Superior temporal gyrus (tissue), 1 donor: ENCODE measurements around the gene SSU72.

Source experiments
- DNase-seq: peaks from one replicate; pipeline ENCODE4 v3.0.0-alpha.2; 2016; ENCODE audit errors: extremely low spot score

Gene SSU72

DNA sequence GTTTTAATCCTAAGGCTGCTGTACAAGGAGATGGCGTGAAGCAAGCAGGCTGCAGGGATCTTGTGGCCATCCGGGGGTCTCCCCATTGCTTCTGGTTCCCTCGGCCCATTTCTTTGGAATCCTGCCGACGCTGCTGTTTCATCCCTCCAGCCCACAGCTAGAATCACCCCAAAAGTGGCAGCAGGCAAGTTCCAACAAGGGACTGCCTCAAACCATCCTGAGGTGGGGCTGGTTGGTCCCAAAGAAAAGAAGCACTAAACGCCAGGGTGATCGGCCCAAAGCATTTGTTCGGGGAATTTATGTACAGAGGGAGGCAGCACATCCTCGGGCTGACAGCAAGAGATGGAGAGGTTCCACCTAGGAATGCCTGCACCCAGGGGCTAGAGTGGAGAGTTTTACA, 36.1 kb upstream of the SSU72 start:
- no peak for DNase-seq

DNA sequence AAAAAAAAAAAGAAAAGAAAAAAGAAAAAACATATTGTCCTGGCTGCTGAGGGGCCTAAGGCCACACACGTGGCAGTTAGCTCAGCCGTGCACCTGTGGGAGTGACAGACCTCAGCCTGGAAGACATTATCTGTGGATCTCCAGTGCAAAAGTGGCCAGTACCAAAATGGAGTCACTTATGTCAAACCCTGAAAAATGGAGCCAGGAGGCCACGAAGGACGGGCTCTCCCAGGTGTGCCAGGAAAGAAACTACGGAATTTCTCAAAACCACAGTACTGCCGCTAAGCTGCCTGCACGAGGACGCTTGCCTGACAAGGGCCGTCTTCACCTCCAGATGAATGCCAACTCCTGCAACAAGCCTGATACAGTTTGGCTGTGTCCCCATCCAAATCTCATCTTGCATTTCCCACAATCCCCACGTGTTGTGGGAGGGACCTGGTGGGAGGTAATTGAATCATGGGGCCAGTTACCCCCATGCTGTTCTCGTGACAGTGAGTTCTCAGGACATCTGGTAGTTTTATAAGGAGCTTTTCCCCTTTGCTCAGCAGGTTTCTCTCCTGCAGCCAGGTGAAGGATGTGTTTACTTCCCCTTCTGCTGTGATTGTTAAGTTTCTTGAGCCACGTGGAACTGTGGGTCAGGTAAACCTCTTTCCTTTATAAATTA, 35.3 kb upstream of the SSU72 start:
- DNase-seq, result no peak

DNA sequence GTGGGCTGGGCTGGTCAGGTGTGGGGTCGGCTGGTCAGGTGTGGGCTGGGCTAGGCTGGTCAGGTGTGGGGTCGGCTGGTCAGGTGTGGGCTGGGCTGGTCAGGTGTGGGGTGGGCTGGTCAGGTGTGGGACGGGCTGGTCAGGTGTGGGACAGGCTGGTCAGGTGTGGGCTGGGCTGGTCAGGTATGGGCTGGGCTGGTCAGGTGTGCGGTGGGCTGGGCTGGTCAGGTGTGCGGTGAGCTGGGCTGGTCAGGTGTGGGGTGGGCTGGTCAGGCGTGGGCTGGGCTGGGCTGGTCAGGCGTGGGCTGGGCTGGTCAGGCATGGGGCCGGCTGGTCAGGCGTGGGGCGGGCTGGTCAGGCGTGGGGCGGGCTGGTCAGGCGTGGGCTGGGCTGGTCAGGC, 31.6 kb upstream of the SSU72 start:
- no peak for DNase-seq

DNA sequence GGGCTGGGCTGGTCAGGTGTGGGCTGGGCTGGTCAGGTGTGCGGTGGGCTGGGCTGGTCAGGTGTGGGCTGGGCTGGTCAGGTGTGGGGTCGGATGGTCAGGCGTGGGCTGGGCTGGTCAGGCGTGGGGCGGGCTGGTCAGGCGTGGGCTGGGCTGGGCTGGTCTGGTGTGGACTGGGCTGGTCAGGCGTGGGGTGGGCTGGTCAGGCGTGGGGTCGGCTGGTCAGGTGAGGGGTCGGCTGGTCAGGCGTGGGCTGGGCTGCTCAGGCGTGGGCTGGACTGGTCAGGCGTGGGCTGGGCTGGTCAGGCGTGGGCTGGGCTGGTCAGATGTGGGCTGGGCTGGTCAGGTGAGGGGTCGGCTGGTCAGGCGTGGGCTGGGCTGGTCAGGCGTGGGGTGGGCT, 31.1 kb upstream of the SSU72 start:
- no peak for DNase-seq

DNA sequence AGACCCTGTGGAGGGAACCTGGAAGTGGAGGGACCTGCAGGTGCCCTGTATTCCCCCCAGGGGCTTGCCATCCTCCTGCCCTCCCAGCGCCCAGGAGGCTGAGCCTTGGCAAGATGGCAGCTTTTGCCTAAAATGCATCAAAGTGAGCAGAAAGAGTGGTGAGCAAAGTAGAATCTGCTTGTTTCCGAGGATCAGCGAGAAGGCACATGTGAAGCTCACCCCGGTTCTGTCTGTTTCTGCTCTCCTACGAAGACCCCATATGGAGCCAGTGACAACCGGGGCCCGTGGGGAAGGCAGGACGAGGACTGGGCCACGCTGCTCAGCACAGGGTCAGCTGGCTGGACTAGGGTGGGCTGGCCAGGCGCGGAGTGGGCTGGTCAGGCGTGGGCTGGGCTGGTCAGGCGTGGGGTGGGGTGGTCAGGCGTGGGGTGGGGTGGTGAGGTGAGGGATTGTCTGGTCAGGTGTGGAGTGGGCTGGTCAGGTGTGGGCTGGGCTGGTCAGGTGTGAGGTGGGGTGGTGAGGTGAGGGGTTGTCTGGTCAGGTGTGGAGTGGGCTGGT, 30.4 kb upstream of the SSU72 start:
- no peak for DNase-seq

DNA sequence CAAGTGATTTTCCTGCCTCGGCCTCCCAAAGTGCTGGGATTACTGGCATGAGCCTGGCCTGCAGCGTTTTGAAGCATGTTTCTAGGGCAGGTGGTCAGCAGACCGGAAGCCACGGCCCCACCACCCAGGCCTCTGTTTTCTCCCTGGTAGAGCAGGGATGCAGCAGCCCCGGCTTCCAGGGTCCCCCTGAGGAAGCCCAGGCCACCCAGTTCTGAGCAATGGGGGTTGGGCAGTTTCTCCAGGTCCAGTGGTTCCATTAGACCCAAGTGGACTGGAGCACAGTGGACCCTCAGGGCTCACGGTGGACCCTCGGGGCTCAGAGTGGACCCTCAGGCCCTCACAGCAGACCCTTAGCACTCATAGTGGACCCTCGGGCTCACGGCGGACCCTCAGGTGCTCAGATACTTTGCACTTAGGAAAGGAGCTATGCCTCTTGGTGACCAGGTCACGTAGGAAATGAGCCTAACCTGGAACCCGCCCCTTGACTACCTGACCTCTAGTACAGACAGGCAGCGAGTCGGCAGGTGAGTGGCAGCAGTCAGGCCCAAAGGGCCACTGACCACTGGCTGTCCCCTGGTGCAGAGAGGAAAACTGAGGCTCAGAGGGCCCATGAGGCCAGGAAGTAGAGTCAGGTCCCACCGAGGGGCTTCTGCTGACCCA, 29.8 kb upstream of the SSU72 start:
- no peak for DNase-seq

DNA sequence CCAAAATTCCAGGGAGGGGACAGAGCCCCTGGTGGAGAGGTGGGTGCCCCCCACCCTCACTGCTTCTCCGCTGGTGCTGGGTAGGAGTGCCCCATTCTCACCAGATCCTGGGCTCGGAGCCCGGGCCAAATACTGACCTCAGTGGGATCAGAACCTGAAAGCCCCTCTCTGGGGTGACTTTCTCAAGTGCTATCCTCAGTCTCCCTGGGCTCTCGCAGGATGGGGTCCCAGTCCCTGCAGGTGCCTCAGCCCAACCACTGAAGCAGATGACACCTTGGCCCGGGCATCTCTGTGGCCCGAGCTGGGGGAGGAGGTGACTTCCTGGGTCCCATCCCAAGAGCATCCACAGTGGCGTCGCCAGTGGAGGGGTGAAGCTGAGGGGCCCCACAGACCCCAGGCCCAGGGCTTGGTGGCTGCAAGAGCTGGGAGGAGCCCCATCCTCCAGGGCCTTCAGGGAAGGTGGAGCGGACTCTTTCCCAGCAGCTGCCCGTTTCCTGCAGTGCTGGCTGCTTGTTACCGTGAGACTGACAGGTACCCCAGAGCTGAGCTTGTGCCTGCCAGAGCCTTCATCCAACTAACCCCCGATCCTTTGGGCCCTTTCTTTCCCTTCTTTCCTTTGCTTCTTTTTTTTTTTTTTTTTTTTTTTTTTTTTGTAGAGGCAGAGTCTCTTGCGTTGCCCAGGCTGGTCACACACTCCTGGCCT, 29.2 kb upstream of the SSU72 start:
- no peak for DNase-seq

DNA sequence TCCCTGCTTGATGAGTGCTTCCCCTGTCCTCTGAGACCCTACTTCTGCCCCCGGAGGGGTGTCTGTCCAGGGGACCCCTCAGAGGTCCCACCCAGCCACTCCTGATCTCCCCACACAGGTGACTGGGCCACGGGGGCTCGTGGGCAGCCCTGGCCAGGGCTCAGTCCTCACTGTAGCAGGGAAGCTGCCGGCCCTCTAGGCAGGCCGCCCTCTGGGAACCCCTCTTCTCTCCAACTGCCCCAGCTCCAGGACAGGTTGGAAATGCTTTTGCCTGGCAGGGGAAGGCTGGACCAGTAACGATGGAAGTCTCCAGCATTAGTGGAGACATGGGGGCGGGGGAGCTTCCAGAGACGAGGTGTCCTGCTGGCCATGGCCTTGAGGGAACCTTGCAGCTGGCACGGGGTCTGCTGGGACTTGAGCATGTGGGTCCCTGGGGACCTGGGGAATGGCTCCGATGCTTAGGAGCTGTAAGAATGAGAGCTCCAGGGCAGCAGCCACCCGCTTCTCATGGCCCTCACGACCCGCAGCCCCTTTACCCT, 28.4 kb upstream of the SSU72 start:
- no peak for DNase-seq

DNA sequence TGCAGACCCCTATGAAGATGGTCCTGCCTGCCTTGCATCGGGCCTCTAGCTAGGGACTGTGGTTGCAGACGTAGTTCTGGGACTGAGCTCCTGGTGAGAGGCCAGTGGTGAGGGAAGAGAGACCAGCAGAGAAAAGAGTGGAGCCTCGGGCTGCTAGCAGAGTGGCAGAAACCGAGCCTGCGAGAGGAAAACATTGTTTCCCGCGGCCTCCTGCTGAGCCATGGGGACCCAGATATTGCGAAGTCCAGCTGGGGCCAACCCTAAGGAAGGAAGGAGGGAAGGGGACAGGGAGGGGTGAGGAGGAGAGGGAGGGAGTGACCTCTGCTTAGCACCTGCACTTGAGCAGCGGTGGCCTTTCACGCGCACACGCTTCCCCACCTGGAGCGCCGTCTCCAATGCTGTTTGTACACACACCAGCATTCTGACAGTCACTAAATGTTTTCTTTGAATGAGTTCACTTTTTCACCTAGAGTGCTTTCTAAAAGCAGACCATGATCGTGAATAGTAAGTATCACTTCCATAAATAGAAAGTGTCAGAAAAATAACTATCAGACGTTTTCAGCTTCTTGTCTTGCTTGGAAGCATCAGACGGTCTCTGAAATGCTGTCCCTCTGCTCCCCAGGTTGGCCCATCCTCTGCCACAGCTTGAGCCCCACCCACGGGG, 27.8 kb upstream of the SSU72 start:
- DNase-seq, result peak; percentile 14

DNA sequence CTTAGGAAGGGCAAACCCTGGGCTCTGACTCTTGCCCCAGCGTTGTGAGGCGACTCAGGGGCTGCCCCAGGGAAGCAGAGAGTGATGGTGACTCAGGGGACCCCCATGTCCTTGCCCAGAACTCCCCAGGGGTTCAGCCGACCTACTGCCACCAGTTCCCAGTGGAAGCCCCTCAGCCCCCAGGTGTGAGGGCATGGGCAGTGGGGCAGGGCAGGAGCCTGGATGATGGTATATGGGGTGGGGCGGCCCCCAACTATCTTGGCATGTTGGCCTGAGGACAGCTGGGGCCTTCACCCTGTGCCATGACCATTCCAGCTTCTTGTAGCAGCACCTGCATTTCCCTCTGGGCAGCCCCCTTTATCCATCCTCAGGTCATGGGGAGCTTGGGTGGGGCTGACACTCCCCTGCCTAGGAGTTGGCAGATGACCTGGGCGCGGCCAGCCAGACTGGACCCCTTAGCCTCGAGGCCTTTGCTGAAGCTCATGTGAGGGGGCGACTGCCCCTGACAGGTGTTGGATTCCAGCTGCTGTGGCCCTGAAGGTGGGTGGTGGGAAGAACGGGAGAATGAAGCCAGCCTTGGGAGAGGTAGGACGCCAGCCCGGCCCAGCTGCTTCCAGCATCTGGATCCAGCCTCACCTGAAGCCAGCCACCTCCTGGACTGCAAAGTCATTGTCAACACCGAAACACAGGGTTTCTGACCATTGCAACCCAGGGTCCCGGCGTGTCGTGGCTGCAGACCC, 27.1 kb upstream of the SSU72 start:
- DNase-seq, result no peak

DNA sequence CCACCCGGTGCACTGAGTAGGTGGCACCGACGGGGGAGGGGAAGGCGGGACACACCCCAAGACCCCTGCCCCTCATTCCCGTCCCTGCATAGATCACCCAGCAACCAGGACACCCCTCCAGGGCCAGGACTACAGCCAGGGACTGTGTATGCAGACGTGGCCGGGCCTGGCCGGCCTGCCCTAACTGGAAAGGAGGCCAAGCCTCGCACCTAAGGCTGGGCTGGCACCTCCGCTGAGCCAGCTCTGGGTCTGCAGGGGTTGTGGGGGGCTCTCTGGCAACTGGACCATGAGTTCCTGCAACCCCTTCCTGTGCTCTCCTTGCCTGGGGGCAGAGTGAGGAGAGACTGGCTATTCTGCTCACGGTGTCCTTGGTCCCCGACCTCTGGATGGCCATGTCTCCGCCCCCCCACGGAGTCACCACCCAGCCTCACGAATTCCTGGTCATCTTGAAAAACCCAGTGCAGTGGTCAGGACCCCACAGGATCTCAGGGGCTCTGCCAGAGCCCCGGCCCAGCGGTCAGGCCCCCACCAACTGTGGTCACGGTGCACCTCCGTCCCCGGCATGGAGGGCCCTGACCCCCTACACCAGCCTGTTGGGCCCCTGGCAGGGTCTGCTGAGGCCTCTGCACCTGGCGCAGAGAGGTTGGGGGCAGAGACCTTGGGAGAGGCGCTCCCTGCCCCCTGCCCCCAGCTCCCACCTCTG, 26.3 kb upstream of the SSU72 start:
- DNase-seq, result no peak

DNA sequence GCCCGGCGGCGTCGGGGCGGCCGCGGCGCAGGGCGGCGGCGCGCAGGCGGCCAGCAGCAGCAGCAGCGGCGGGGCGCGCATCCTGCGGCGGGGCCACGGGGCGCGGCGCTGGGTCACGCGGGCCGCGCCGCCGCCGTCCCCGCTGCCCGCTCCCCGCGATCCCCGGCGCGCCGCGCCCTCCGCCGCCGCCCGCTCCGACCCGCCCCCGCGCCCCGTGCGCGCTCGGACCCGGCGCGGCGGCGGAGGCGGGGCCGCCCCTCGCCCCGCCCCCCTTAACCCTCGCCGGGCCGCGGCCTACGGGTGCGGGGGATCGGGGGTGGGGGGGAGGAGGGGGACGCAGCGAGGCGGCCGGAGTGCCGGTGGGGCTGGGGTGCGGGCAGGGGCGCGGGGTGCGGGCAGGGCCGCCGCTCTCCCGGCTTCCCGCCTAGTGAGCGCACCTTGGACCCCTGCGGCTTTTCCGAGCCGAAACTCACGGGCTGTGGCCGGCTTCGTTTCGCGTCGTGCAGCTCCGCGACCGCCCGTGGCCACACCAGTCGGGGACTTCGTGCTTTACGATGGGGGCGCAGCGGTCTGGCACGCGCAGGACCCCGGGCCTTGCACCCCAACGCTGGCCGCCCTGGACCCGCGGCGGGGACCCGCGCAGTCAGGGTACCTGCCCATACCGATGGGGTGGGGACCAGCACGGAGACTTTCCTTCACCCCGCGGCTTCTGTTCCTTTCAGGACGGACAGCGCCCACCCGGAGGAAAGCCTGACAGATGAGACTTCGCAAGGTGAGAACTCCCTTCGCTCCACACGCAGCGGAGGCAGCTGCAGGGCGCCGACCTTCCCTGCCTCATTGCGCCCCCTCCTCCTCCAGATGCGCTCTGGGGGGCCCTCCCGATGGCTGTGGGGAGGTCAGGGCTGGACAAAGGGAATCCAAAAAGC, 25.5 kb upstream of the SSU72 start, which contains the start of gene FNDC10:
Gene FNDC10, minus strand, starts transcription at position 201 of the 926 bp plus-strand sequence. Its CDS starts 120 bp downstream, at position 81.
- DNase-seq, result no peak

DNA sequence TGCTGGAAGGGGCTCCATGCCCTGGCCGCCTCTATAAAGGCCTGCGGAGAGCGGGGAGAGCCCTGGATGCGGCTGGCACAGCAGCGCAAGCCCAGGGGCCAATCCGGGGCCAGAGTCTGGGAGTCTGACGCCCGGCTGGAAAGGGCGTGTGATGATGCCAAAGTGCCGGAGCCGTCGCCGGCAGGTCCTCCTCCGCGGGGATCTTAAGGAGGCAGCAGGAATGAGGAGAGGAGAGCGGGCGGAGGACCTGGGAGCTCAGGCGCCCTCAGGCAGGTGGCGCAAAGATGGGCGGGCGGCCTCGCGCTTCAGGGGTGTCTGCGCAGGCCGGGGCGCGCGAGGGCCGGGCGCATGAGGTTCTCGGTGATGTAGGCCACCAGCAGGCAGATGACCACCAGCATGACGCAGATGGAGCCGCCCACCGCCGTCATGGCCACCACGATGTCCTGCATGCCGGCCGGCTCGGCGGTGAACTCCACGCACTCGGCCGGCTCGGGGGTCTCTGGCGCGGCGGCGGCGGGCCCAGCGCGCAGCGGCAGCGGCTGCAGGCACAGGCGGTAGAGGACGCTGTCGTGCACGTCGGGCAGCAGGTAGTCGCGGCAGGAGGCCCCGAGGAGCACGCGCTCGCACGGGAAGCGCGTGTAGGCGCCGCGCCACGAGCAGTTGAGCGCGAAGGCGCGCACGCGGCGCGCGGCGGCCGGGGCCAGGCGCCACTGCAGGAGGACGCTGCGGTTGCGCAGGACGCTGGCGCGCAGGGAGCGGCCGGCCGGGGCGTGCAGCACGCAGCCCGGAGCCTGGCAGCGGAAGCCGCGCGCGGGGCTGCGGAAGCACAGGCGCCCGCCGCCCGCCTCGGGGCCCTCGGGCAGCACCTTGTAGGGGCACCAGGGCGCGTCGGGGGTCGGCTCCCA, 24.6 kb upstream of the SSU72 start:
- DNase-seq, result no peak

DNA sequence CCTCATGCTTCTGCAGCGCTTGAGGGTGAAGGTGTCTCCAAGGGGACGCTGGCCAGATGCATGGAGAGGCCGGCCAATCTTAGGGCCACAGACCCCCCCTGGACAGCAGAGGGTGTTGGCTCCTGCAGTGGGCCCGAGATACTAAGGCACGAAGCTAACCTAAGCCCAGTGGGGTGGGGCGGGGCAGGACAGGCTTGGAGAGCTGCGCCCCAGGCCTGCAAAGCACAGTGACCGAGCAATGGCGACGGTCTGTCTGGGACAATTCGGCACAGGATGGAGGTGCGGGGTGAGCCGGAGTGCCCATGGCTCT, 24.0 kb upstream of the SSU72 start:
- DNase-seq, result no peak

DNA sequence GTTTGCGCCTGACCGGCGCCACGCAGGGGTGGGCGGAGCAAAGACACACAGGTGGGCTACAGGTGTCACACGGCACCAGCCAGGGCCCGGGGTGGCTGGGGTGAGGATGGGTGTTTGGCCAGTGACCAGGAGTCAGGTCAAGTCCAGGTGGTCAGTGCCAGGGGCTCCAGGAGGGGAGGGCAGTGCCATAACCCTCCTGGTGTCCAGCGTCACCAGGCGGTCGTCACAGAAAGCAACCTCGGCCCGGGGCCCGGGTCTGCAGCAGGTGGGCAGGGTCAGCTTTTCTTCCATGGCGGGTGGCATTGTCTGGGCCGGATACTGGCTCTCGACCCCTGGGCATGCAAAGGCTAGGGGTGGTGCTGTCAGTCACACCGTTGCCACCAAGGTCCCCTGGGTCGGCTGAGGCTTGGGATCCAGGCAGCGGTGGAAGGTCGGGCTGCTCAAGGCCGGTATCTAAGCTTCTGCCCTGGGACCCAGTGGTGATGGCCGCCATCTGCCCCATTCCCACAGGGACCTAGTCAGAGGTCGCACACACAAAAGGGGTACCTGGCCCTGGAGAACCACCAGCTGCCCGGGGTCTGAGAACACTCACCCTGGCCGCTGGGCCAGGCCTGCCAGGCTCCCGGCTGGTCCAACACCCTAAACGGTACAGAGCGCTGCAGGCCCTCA, 23.5 kb upstream of the SSU72 start:
- no peak for DNase-seq

DNA sequence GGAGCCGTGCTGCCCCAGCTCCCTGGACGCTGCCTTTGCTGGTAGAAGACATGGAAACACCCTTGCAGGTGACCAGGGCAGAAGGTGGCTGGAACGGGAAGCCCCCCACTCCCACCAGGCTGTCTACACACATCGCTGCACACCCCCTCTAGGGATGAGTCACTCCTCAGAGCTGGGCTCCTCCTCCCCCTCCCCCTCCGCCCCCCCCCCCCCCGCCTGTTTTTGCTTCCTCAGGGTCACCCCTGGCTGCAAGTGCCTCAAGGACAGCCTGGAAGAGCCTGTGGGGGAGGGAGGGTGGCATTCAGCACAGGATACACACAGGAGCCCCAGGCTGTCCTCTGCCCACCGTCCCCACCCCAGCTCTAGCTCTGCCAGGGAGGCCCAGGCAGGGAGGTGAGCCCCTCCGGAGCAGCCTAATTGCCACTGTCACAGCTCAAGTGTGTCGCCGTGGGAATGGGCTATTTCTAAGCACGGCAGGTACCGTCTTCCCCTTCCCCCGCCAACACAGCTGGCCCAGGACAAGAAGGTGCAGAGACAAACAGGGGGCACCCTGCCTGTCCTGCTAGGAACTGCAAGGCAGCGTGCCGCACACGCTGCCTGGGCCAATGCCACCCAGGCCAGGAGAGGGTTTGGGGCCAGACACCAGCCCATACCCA, 22.7 kb upstream of the SSU72 start:
- no peak for DNase-seq

DNA sequence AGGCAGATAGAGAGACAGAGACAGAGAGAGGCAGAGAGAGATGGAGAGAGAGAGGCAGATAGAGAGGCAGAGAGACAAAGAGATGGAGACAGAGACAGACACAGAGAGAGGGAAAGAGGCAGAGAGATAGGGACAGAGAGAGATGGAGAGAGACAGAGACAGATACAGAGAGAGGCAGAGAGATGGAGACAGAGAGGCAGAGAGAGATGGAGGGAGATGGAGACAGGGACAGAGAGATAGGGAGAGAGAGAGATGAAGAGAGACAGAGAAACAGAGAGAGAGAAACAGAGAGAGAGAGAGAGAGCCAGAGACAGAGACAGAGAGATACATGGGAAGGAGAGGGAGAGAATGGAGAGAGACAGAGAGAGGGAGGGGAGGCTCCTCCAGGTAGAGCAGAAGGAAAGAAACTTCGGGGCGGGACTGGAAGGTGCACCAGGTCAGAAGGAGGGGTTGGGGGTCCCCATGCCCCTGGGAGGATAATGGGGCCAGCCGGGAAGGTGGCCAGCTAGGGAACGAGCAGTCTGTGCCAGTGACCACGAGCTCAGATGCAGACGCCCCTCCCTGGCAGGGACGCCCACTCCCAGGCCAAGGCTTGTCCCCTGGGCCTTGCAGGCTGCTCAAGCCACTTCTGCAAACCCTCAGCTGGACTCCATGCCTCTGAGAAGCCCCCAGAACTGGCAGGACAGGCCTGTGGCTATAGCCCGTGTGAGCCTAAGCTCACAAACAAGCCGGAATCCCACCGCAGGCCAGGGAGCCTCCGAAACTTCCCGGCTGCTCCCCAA, 22.0 kb upstream of the SSU72 start:
- no peak for DNase-seq
